KOPT-K1 (cell line): ENCODE data around the gene GLRB.
"Not testable (repeated sequence)": the region's sequence is repeated elsewhere in the genome, so short reads cannot be mapped to it uniquely, and the experiment has no call there.

ENCODE experiments used
- H3K27ac ChIP-seq: fragments of 200-600 bp; sonication (generic); 2 replicates; pipeline ENCODE4 v1.5.1; 2016; ENCODE audit warnings: antibody characterized with exemption, mild to moderate bottlenecking, low read depth, low read length; ENCODE audit not compliant: poor library complexity, severe bottlenecking
- H3K36me3 ChIP-seq: fragments of 200-600 bp; sonication (generic); 2 replicates; pipeline ENCODE4 v1.5.1; 2017; ENCODE audit warnings: antibody characterized with exemption, mild to moderate bottlenecking, low read length, moderate library complexity; ENCODE audit not compliant: insufficient read depth
- H3K9me3 ChIP-seq: fragments of 200-600 bp; sonication (generic); 2 replicates; pipeline ENCODE4 v1.5.1; 2017; ENCODE audit warnings: antibody characterized with exemption, low read length, mild to moderate bottlenecking; ENCODE audit not compliant: insufficient read depth, poor library complexity, severe bottlenecking

GLRB gene

DNA sequence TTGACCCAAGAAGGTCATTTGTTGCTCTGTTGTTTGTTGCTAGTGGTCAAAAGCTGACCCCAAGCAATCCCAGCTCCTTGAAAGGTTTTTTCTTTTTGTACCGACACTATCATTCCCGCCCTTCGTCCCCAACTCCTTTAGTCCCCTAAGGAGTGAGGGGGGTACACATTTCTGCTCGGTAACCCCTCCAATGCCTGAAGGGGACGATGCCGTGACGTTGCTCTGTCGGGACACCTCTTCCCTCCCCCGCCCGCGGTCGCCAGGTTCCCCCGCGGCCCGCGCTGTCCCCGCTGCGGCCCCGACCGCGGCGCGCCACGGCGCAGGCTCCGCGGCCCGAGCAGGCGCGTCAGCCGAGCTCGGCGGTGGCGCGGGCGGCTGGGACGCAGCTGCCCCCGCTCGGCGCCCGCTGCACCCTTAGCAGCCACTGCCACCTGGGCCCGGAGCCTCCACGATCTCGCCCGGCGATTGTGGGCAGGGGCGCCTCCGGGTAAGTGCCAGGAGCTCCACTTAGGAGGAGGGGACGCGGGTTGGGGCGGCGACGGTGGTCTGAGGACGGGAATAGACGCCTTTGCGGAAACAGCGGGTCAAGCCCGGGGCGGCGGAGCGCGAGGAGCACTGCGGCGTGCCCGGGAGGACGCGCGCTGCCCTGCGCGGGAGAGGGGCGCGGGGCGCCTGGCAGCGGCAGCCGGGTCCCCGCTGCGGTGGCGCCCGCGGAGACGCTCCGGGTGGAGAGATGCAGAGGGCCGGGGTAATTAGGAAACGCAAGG lies at the start of gene GLRB:
Gene GLRB, plus strand, starts transcription at position 340 of the 767 bp plus-strand sequence. CDS start 1,875 bp downstream, outside the sequence.
- no peak within 1 kb of the TSS for H3K27ac ChIP-seq
- no peaks in the 10 kb centered on the region for H3K36me3 ChIP-seq
- H3K9me3 ChIP-seq: no peaks in the 10 kb centered on the region

DNA sequence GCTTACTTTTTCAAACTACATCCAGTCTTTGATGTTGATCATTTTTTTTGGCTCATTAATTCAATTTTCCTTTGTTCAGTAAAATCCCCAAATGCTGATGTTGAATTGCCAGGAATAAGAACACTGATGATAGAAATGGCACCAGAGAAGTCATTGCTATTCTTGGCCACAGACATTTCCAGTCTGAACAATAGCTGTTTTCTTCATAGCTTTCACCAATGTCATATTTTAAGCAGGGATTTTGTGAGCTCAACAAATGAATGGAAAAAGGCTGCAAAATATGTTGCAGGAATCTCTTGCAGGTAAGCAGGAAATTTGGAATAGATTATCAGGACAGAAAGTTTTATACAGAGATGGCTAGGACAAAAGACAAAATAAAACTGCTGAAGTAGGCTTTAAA lies 40.5 kb upstream of the GLRB start:
- Histone ChIP-seq H3K27ac (no peak overlapping the region), H3K36me3 (no peaks in the 10 kb centered on the region), H3K9me3 (no peaks in the 10 kb centered on the region)

DNA sequence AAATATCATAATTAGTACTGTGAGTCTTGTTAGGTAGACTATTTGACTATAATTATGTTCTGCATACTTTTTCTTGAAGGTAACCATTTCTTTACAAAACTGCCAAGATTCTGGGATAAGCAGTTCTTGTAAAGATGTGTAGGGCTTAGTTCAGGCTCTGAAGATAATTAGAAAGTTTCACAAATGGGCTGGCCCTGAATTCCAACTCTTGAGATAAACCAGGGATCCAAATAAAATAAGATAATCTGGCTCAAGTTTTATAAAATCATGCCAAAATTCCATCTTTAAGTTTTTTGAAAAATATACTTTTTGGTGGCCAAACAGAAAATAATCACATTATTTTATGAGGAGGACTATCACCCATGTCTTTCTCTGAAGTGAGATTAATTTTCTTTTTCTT lies 35.5 kb upstream of the GLRB start:
- no peak overlapping the region for H3K27ac ChIP-seq
- no peaks in the 10 kb centered on the region for H3K36me3 ChIP-seq
- no peaks in the 10 kb centered on the region for H3K9me3 ChIP-seq

DNA sequence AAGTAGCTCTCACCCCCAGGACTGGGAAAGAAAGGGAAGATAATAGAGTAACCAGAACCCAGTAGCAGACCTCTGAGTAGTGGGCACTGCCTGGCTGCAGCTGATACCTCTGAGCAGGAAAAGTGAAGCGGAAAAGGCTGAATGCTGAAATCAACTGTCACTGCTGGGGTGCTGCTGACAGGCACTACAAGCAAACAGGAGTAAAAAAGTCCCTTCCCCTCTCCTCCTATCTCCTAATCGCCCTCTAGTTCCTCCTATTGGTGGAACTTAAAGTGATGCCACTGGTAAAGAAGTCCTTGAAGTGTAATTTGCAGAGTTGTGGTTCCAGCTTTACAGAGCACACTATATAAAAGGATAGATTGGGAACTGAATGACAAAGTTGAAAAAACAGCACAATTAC lies 32.8 kb upstream of the GLRB start:
- Histone ChIP-seq H3K36me3 (no peaks in the 10 kb centered on the region), H3K9me3 (no peaks in the 10 kb centered on the region)

DNA sequence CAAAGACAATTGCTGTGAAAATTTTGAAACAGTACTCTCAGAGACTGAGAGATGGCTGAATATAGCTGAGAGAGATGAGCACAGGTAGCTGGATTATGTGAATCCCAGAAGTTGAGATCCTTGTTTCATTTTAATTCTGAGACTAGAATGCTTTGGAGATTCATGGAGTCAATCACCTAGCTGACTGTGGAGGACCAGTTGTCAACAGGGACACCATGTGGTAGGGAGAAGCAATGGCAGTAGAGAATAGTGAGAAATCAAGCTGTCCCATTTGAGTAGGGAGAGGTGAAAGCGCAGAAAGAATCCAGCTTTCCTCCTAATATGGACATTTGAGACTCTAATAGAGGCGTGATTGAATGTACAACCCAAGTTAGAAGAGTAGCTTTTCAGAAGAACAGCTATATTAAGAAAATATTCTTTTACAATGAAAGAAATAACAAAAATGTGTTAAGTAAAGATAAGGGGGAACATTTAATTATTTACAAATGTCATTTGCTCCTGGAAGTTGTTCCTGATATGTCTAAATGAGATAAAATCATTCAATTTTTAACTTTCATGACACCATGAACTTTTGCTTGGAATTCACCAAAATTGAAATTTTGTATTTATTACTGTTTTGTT lies 30.3 kb upstream of the GLRB start:
- H3K27ac ChIP-seq: no peak overlapping the region
- no peaks in the 10 kb centered on the region for H3K36me3 ChIP-seq
- no peaks in the 10 kb centered on the region for H3K9me3 ChIP-seq

More for the DNA sequence above, 32.8 kb upstream of the GLRB start:
- H3K27ac ChIP-seq: no peak overlapping the region

DNA sequence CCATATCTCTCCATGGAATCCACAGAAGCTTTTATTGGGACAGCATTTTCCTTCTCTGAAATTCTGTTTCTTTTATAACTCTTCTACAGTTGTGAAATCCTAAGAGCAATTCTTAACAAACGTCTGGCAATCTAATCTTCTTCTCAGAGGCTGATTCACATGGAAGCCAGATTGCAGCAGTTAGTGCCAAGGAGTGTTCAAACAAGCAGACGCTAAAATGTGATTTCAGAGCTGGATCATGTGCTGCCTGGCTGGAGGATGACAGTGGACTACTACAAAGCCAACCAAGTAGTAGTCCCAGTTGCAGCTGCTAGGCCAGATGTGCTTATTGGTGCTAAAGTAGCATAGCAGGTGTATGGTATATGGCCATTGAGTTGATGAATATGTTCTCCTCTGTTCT lies 27.7 kb upstream of the GLRB start:
- Histone ChIP-seq H3K9me3 (no peaks in the 10 kb centered on the region), H3K36me3 (no peaks in the 10 kb centered on the region), H3K27ac (no peak overlapping the region)

DNA sequence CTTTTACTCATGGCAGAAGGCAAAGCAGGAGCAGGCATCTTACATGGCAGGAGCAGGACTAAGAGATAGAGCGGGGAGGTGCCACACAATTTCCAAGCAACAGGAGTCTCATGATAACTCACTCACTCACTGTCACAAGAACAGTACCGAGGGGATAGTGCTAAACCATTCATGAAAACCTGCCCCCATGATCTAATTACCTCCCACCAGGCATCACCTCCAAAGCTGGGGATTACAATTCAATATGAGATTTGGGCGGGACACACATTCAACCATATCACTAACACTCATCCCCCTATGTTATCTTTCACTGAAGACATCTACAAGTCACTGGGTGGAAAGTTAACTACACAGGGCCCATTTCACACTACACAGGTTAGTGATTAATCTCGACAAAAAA lies 25.4 kb upstream of the GLRB start:
- Histone ChIP-seq H3K9me3 (no peaks in the 10 kb centered on the region), H3K36me3 (no peaks in the 10 kb centered on the region), H3K27ac (no peak overlapping the region)

DNA sequence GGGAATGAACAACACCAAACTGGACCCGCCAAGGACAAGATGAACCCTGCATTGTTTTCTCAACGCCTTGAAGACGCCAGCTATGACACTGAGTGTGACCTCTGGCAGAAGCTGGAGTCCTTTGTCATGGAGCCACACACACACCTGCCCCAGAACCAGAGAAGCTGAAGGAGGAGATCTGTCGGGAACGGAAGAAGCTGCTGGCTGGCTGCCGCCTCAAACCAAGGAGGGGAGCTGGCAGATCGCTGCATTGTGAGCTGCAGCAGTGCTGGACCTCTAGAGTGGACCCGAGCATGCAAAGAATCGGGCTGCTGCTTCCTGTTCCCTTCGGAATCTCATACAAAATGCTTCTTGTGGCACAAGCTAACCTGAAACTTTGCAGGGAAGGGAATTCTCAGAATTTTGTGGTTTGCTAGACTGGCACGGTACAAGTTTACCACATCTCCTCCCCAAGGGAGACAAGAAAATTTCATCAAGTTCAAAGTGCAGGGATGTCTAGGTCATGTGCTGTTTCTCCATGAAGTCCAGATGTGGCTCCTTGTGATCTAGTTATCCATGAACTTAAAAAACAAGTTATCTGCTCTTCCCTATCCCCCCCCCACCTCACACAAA lies 23.4 kb upstream of the GLRB start:
- H3K36me3 ChIP-seq: no peaks in the 10 kb centered on the region
- no peak overlapping the region for H3K27ac ChIP-seq
- H3K9me3 ChIP-seq: no peaks in the 10 kb centered on the region

DNA sequence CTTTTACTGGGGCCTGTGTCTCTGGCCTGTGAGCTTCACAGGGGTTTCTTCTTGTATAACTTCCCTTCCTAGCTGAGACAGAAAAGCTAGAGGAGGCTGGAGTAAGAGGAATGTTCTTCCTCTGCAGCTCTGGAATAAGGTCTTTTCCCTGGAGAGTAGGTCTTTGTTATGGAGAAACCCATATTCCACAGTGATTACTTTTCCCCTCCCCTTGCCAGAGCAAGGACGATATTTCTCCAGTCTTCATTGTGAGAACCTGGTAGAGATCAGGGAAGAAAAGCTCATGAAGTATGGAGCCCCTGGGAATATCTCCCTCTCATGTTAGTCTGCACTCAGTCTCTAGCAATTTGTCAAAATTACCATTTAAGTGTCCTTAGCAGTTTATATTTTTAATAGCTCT lies 18.7 kb upstream of the GLRB start:
- no peaks in the 10 kb centered on the region for H3K36me3 ChIP-seq
- H3K27ac ChIP-seq: no peak overlapping the region

DNA sequence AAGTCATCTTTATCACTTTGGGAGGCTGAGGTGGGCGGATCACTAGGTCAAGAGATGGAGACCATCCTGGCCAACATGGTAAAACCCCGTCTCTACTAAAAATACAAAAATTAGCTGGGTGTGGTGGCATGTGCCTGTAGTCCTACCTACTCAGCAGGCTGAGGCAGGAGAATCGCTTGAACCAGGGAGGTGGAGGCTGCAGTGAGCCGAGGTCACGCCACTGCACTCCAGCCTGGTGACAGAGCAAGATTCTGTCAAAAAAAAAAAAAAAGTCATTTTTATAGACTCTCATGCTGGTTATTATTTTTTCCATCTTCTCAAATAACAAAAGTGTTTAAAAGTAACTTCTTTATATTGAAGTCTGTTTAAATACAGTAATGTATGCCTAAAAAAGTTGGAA lies 17.1 kb upstream of the GLRB start:
- not testable (repeated sequence) for H3K27ac ChIP-seq, H3K9me3 ChIP-seq, H3K36me3 ChIP-seq

More for the DNA sequence above, 18.7 kb upstream of the GLRB start:
- no peaks in the 10 kb centered on the region for H3K9me3 ChIP-seq

DNA sequence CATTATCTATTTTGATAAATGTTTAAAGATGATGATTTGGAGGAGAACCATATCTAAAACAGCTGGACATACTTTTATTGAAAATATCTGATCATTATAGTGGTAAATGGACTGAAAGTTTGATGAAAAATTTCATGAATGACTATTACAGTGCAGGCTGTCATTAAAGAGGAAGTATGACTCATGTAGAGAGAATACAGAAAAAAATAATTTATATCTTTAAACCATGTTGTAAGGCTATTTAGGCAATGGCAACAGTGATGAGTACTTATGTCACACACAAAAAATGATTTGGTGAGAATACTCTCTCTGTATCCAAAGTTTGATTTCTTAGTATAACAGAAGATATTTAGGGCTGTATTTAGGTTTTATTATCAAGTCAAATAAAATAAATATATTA lies 3.9 kb upstream of the GLRB start:
- Histone ChIP-seq H3K27ac (no peak overlapping the region), H3K9me3 (no peaks in the 10 kb centered on the region), H3K36me3 (no peaks in the 10 kb centered on the region)

DNA sequence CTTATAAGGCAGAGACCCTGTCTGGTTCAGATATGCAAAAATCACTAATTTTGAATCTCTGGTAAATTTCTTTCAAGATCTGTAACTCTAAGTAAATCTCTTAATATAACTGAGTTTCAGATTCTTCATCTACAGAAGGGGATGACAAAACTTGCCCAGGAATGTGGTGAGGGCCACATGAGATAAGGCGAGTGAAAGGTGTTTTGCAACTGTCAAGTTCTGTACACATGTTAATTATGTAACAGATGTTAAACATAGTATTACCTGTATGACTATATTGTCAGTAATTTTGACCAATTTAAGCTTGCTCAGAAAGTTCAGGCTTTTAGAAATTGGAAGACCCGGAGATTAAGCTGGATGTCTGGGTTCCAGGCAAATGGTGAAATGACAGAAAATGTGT lies 549 bp upstream of the GLRB start:
- Histone ChIP-seq H3K36me3 (no peaks in the 10 kb centered on the region), H3K9me3 (no peaks in the 10 kb centered on the region), H3K27ac (no peak overlapping the region)

DNA sequence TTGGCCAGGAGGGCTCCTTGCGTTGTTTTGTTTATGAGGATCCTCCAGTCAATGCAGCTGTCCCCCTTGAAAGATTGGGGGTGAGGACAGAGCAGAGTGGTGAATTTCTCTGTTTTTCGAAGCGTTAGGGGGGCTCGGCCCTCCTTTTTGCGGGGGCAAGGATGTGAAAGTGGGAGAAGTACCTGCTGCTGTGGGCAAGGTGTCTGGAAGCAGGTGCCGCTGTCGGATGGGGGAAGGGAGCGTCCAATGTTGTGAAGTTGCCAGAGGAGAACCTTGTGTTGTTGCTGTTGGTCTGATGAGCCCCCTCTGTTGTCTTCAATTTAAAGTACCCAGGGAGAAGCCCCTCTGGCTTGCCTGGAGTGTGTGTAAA lies 613 bp downstream of the GLRB start:
- H3K27ac ChIP-seq: no peak overlapping the region
- H3K9me3 ChIP-seq: no peaks in the 10 kb centered on the region
- no peaks in the 10 kb centered on the region for H3K36me3 ChIP-seq

DNA sequence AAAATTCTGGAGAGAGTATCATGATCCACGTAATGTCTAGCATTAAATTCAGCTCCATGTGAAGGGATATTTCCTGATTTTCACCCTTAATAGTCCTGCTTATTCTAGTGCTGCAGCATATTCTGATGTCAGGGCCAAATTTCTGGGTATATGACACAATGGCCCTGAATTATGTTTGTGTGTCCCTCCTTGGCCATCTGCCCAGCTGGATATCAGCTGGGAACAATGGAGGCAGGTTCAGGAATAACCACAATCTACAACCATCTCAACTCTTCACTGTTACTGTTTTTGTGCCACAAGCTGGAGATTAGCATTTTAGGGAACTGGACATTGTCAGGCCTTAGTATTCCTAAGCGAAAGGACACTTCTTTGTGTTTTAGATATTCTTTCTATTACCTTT lies 3.5 kb downstream of the GLRB start:
- Histone ChIP-seq H3K9me3 (no peaks in the 10 kb centered on the region), H3K27ac (no peak overlapping the region), H3K36me3 (no peaks in the 10 kb centered on the region)

DNA sequence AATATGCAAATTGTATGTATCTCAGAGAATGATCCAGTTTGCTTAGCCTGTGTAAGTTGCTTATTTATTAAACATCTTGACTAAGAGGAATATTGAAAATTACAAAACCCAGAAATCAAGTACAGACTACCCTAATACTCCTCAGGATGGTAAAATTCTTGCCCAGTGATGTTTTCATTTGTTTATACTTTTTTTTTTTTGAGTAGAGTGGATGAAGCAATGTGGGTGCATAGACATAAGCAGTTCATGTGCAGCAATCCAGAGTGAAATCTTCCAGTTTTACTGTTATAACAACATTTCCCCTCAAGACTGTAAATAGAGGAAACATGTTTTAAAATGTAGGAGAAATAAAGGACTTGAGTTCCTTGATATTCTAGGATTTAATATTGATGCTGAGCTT lies 4.7 kb downstream of the GLRB start:
- no peak overlapping the region for H3K27ac ChIP-seq
- H3K9me3 ChIP-seq: no peaks in the 10 kb centered on the region
- no peaks in the 10 kb centered on the region for H3K36me3 ChIP-seq

DNA sequence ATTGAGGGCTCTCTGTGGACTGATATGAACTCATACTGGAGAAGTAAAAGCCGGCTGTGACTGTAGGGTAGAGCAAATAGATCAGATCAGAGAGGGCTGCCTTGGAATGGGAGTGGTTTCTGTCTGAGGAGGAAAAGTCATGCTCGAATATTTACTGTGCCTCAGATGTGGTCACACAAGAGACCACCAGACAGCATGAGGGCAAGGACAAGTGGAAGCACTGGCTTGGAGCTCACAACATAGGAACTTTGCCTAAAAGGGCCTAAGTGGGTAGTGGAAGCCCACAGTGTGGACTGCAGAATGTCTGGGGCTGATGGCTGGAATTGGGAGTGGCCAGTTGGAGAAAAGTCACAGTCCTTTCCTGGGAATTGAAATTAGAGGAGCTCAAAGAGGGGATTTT lies 19.8 kb downstream of the GLRB start:
- H3K9me3 ChIP-seq: no peaks in the 10 kb centered on the region
- H3K27ac ChIP-seq: no peak overlapping the region
- H3K36me3 ChIP-seq: no peaks in the 10 kb centered on the region
